PFSK-1 (cell line): ENCODE measurements around the gene TEX2.

Source experiments
- FOXP2 ChIP-seq: optimal IDR thresholded peaks from 2 replicates; pipeline ENCODE3; 2011; ENCODE audit warnings: borderline replicate concordance, control low read depth, inconsistent platforms; ENCODE audit not compliant: insufficient read depth; ENCODE audit errors: extremely low read length, extremely low read depth
- POLR2AphosphoS5 ChIP-seq: IDR thresholded peaks from 2 replicates; pipeline ENCODE4 v1.6.1; 2012; ENCODE audit warnings: low read depth, mild to moderate bottlenecking, control low read depth, low read length, moderate library complexity
- SIN3A ChIP-seq: IDR thresholded peaks from 2 replicates; pipeline ENCODE4 v1.6.1; 2012; ENCODE audit warnings: mild to moderate bottlenecking, low read length, moderate library complexity, borderline replicate concordance; ENCODE audit not compliant: insufficient read depth
- TAF1 ChIP-seq: IDR thresholded peaks from 2 replicates; pipeline ENCODE4 v1.6.1; 2012; ENCODE audit warnings: low read length, control low read depth, borderline replicate concordance; ENCODE audit not compliant: insufficient read depth
- TF ChIP-seq, protein P1 (sequence below), 2 experiments: IDR thresholded peaks; 2 replicates each; pipeline versions ENCODE4 v1.6.1 to v1.8.0; 2011 to 2012; ENCODE audit warnings: low read depth in 2 of 2, low read length in 2 of 2, control low read depth in 1 of 2, inconsistent platforms in 1 of 2, mild to moderate bottlenecking in 1 of 2, moderate library complexity in 1 of 2; ENCODE audit not compliant: insufficient read depth in 1 of 2

The TEX2 gene

DNA sequence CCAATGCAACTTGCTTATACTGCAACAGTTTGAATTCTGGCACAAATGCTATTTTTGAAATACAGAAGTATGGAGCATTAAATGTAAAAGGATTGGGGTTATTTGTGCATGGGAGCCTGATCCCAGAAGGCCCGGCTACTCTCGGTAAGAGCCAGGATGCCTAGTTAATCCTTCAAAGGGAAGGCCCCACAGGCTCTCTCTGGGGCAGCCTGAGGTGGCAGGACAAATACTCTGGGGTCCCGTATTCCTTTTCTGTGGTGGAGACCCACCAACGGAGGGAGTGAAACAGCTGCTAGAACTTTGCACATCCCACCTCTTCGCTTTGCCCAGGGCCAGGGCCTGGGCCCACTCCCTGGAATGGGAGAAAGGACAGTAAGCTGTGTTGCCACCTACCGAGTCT lies 163.5 kb downstream of the TEX2 start:
- TF ChIP-seq POLR2AphosphoS5 (no peak), FOXP2 (no peak), TAF1 (no peak), SIN3A (no peak)
- TF ChIP-seq, protein P1, sequence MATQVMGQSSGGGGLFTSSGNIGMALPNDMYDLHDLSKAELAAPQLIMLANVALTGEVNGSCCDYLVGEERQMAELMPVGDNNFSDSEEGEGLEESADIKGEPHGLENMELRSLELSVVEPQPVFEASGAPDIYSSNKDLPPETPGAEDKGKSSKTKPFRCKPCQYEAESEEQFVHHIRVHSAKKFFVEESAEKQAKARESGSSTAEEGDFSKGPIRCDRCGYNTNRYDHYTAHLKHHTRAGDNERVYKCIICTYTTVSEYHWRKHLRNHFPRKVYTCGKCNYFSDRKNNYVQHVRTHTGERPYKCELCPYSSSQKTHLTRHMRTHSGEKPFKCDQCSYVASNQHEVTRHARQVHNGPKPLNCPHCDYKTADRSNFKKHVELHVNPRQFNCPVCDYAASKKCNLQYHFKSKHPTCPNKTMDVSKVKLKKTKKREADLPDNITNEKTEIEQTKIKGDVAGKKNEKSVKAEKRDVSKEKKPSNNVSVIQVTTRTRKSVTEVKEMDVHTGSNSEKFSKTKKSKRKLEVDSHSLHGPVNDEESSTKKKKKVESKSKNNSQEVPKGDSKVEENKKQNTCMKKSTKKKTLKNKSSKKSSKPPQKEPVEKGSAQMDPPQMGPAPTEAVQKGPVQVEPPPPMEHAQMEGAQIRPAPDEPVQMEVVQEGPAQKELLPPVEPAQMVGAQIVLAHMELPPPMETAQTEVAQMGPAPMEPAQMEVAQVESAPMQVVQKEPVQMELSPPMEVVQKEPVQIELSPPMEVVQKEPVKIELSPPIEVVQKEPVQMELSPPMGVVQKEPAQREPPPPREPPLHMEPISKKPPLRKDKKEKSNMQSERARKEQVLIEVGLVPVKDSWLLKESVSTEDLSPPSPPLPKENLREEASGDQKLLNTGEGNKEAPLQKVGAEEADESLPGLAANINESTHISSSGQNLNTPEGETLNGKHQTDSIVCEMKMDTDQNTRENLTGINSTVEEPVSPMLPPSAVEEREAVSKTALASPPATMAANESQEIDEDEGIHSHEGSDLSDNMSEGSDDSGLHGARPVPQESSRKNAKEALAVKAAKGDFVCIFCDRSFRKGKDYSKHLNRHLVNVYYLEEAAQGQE (IDR thresholded peaks at IDR 0.05; ENCODE audit: insufficient read depth in 1 of 2, low read depth in 2 of 2, low read length in 2 of 2) = no peak
